Endothelial cell of umbilical vein (primary cell): Measurements from ENCODE around the gene SLCO2A1. TPM values are rescaled to one million over a fixed set of nuclear protein-coding genes. Genes with fewer than 3 reads are reported as not detected.
A peak's percentile ranks its signal among the peaks of the same experiment; 100 is the strongest.

Experiments
- BruUV-seq: library from RNA; stranded (reverse); fragments of 400-500 nt; replicated peaks from 2 replicates; lab custom pipeline; 2021; lab: Mats Ljungman, UMichigan
- CTCF ChIA-PET: fragments of 300-600, 350-600 bp; sonication (Branson Sonifier 250); formaldehyde crosslinking; loops from one replicate; lab custom pipeline; 2021; ENCODE audit warnings: antibody characterized with exemption, inconsistent platforms; lab: Charles Lee
- POLR2A ChIA-PET: fragments of 300-600, 350-600 bp; sonication (Branson Sonifier 250); formaldehyde crosslinking; loops from one replicate; lab custom pipeline; 2021; ENCODE audit warnings: antibody characterized with exemption, inconsistent platforms; lab: Charles Lee
- DNase-seq: peaks from one replicate; pipeline ENCODE4 v3.0.0-alpha.2; 2011; ENCODE audit warnings: low read depth, low spot score
- FAIRE-seq: peaks from 2 replicates; lab custom pipeline; 2011; peaks lifted over from hg19 to GRCh38; lab: Jason Lieb, UNC
- H2AFZ ChIP-seq: 2 replicates; pipeline ENCODE4 v1.6.0; 2012; ENCODE audit warnings: low read depth, low read length, control low read depth, inconsistent platforms
- H3K27ac ChIP-seq: 2 replicates; pipeline ENCODE4 v1.5.1; 2011; ENCODE audit warnings: low read depth, mild to moderate bottlenecking, control low read depth, low read length, moderate library complexity; ENCODE audit not compliant: insufficient read depth
- H3K27me3 ChIP-seq, 2 experiments: 2 replicates each; pipeline versions ENCODE4 v1.6.0 to v1.6.1; 2011; ENCODE audit warnings: low read length in 2 of 2, mixed read lengths in 1 of 2; ENCODE audit not compliant: control insufficient read depth in 2 of 2, insufficient read depth in 2 of 2
- H3K36me3 ChIP-seq, 2 experiments: 2 replicates in 1 of 2; 3 replicates in 1 of 2; pipeline ENCODE4 v1.5.1; 2011; ENCODE audit warnings: low read length in 2 of 2, mild to moderate bottlenecking in 1 of 2, moderate library complexity in 1 of 2; ENCODE audit not compliant: control insufficient read depth in 2 of 2, insufficient read depth in 2 of 2; ENCODE audit errors: extremely low read depth in 1 of 2
- H3K4me1 ChIP-seq: 3 replicates; pipeline ENCODE4 v1.5.1; 2011; ENCODE audit warnings: mild to moderate bottlenecking, low read length; ENCODE audit not compliant: control insufficient read depth, insufficient read depth; ENCODE audit errors: extremely low read depth
- H3K4me2 ChIP-seq: 2 replicates; pipeline ENCODE4 v1.6.1; 2011; ENCODE audit warnings: low read length, control low read depth, mixed read lengths; ENCODE audit not compliant: insufficient read depth
- H3K4me3 ChIP-seq, 3 experiments: fragments of 200-600 bp in 1 of 3; sonication (generic), shearing (Covaris generic) in 1 of 3; replicated peaks in 1 of 3; 2 replicates each; pipeline ENCODE4 v1.5.1; 2011 to 2016; ENCODE audit warnings: control low read depth in 3 of 3, low read length in 3 of 3, mild to moderate bottlenecking in 2 of 3, inconsistent platforms in 1 of 3, low read depth in 1 of 3, moderate library complexity in 1 of 3; ENCODE audit not compliant: insufficient read depth in 1 of 3
- H3K79me2 ChIP-seq: 2 replicates; pipeline ENCODE4 v1.6.0; 2012; ENCODE audit warnings: low read length, inconsistent platforms; ENCODE audit not compliant: control insufficient read depth, insufficient read depth
- H3K9ac ChIP-seq: replicated peaks from 2 replicates; pipeline ENCODE3; 2011; ENCODE audit warnings: low read length, control low read depth; ENCODE audit not compliant: insufficient read depth; ENCODE audit errors: extremely low read depth
- H3K9me1 ChIP-seq: replicated peaks from 3 replicates; pipeline ENCODE4 v1.6.0; 2011; ENCODE audit warnings: mild to moderate bottlenecking, low read length; ENCODE audit not compliant: control insufficient read depth, insufficient read depth; ENCODE audit errors: extremely low read depth
- H3K9me3 ChIP-seq: replicated peaks from 2 replicates; pipeline ENCODE4 v1.5.1; 2012; ENCODE audit warnings: low read length, inconsistent platforms; ENCODE audit not compliant: control insufficient read depth, insufficient read depth
- H4K20me1 ChIP-seq: replicated peaks from 2 replicates; pipeline ENCODE3; 2011; ENCODE audit warnings: mild to moderate bottlenecking, low read length; ENCODE audit not compliant: control insufficient read depth, insufficient read depth; ENCODE audit errors: extremely low read depth
- EZH2 ChIP-seq: IDR thresholded peaks from 2 replicates; pipeline ENCODE4 v1.6.1; 2012; ENCODE audit warnings: borderline replicate concordance, low read depth, mild to moderate bottlenecking, moderate library complexity, low read length, inconsistent platforms; ENCODE audit not compliant: severe bottlenecking
- FOS ChIP-seq: IDR thresholded peaks from 2 replicates; pipeline ENCODE4 v1.6.1; 2011; ENCODE audit warnings: mild to moderate bottlenecking, low read length, moderate library complexity, borderline replicate concordance; ENCODE audit not compliant: insufficient read depth
- GATA2 ChIP-seq: IDR thresholded peaks from 2 replicates; pipeline ENCODE4 v1.7.0; 2011; ENCODE audit warnings: low read depth, mild to moderate bottlenecking, moderate library complexity, mixed read lengths, low read length; ENCODE audit not compliant: insufficient read length, insufficient read depth
- JUN ChIP-seq: IDR thresholded peaks from 2 replicates; pipeline ENCODE4 v1.6.1; 2011; ENCODE audit warnings: borderline replicate concordance, low read depth; ENCODE audit not compliant: insufficient read length, insufficient read depth
- MYC ChIP-seq: IDR thresholded peaks from one replicate; pipeline ENCODE4 v1.6.1; 2011; ENCODE audit warnings: mild to moderate bottlenecking, low read depth, low read length
- POLR2A ChIP-seq: IDR thresholded peaks from 2 replicates; pipeline ENCODE4 v1.6.1; 2012; ENCODE audit warnings: low read depth, mild to moderate bottlenecking, control low read depth, low read length
- POLR2AphosphoS5 ChIP-seq: IDR thresholded peaks from 2 replicates; pipeline ENCODE4 v1.6.1; 2012; ENCODE audit warnings: low read depth, mild to moderate bottlenecking, control low read depth, low read length, moderate library complexity; ENCODE audit not compliant: insufficient read depth
- dilution Hi-C: fragments of 300-500 bp; cut with MboI; formaldehyde crosslinking; loops from one replicate; pipeline ENCODE4 v1.15.0; 2019; ENCODE audit warnings: low sequenced_read_pairs; ENCODE audit not compliant: extremely low pct_ligation_motif_present
- intact Hi-C: fragments of 100-400 bp; cut with micrococcal nuclease; formaldehyde crosslinking; loops from one replicate; pipeline ENCODE4 v1.10.0; 2022
- polyA plus RNA-seq, 4 experiments: library from polyadenylated mRNA; depleted of rRNA in 3 of 4; stranded (reverse) in 3 of 4; unstranded in 1 of 4; fragments of >200 nt; gene quantifications; 2 replicates each; pipeline versions ENCODE4 v1.2.1 to v1.2.3, GENCODE V29; 2011 to 2012; ENCODE audit warnings: missing spikeins in 1 of 4
- total RNA-seq: library from RNA; stranded (reverse); gene quantifications from 2 replicates; pipeline ENCODE4 v1.2.3, GENCODE V29; 2021
- TF ChIP-seq, protein P1 (sequence below): IDR thresholded peaks from 2 replicates; pipeline ENCODE4 v1.6.1; 2011; ENCODE audit not compliant: insufficient read depth, insufficient read length
- TF ChIP-seq, protein P2 (sequence below), 2 donors: IDR thresholded peaks; 1 replicate in 1 of 2; 2 replicates in 1 of 2; pipeline ENCODE4 v1.5.1; 2011; ENCODE audit warnings: low read length in 2 of 2, mild to moderate bottlenecking in 2 of 2, moderate library complexity in 2 of 2, control low read depth in 1 of 2, inconsistent platforms in 1 of 2, low read depth in 1 of 2; ENCODE audit not compliant: insufficient read depth in 1 of 2; ENCODE audit errors: extremely low read depth in 1 of 2

Gene SLCO2A1
- total and polyA plus RNA-seq, 2 donors (not counting 3 experiments of a cell fraction or from before 2014, with no cell fraction given): 1.4 to 11.9 TPM

DNA sequence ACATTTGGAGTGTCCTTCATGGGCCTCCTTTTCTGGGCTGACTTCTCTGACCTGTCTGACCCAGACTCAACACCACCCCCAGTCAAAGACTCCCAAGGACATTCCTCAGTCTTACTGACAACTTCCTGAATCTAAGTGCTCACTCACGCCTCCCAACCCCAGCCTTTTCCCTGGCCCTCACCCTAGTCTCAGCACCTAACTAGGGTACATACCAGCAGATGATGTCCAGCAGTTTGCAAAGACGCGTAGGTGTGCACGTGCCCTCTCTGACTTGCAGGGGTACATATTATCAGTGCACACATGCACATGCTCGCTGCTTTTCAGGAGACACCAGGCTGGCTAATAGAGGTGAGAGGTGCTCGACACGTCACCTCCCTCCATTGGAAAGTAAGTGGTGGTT, 38.7 kb upstream of the SLCO2A1 start:
- no TSS peak for BruUV-seq
- no peak for FAIRE-seq
- Histone ChIP-seq H4K20me1 (no peaks in the 10 kb centered on the region), H3K4me2 (no peak overlapping the region), H3K9me3 (no peaks in the 10 kb centered on the region), H3K4me1 (peaks cover 28% of the 10 kb centered on the region), H3K27me3 (no peaks in the 10 kb centered on the region), H3K4me3 (no peak overlapping the region), H3K79me2 (no peaks in the 10 kb centered on the region), H2AFZ (no peak overlapping the region), H3K36me3 (no peaks in the 10 kb centered on the region), H3K9ac (no peak overlapping the region), H3K9me1 (no peaks in the 10 kb centered on the region), H3K27ac (no peak overlapping the region)
- no peak for DNase-seq
- no peak for TF ChIP-seq JUN
- TF ChIP-seq MYC: no peak
- no peak for TF ChIP-seq EZH2
- POLR2A ChIA-PET: no interaction called here
- dilution Hi-C loops: no loop called here
- intact Hi-C loops: no loop called here
- CTCF ChIA-PET: interaction anchor here (1.3 kb wide), 1 partner anchor 15 kb away, joined by 3 read pairs; no protein-coding TSS in a partner anchor

- H3K4me2 ChIP-seq: no peak overlapping the region
- H3K79me2 ChIP-seq: no peaks in the 10 kb centered on the region
- H3K9me1 ChIP-seq: no peaks in the 10 kb centered on the region
- H3K27me3 ChIP-seq: no peaks in the 10 kb centered on the region
- dilution Hi-C loops (no loop called here), intact Hi-C loops (loop anchor here (1.0 kb wide), 1 partner anchor 122 kb away; no protein-coding TSS in a partner anchor)
- H4K20me1 ChIP-seq: no peaks in the 10 kb centered on the region
- H3K4me1 ChIP-seq: peaks cover 28% of the 10 kb centered on the region
- H3K9me3 ChIP-seq: no peaks in the 10 kb centered on the region
- no peak overlapping the region for H3K9ac ChIP-seq
- CTCF ChIA-PET: interaction anchor here (1.4 kb wide), 1 partner anchor 144 kb away, joined by 8 read pairs; no protein-coding TSS in a partner anchor
- no peak overlapping the region for H2AFZ ChIP-seq
- H3K4me3 ChIP-seq: no peak overlapping the region
- no peaks in the 10 kb centered on the region for H3K36me3 ChIP-seq
- FAIRE-seq: no peak
- POLR2A ChIA-PET: no interaction called here
- H3K27ac ChIP-seq: no peak overlapping the region
- BruUV-seq: no TSS peak
- no peak for TF ChIP-seq FOS
- TF ChIP-seq, protein P1, sequence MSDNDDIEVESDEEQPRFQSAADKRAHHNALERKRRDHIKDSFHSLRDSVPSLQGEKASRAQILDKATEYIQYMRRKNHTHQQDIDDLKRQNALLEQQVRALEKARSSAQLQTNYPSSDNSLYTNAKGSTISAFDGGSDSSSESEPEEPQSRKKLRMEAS: no peak
- no peak for TF ChIP-seq POLR2A
- TF ChIP-seq EZH2: no peak
- TF ChIP-seq JUN: no peak
- TF ChIP-seq, protein P2, sequence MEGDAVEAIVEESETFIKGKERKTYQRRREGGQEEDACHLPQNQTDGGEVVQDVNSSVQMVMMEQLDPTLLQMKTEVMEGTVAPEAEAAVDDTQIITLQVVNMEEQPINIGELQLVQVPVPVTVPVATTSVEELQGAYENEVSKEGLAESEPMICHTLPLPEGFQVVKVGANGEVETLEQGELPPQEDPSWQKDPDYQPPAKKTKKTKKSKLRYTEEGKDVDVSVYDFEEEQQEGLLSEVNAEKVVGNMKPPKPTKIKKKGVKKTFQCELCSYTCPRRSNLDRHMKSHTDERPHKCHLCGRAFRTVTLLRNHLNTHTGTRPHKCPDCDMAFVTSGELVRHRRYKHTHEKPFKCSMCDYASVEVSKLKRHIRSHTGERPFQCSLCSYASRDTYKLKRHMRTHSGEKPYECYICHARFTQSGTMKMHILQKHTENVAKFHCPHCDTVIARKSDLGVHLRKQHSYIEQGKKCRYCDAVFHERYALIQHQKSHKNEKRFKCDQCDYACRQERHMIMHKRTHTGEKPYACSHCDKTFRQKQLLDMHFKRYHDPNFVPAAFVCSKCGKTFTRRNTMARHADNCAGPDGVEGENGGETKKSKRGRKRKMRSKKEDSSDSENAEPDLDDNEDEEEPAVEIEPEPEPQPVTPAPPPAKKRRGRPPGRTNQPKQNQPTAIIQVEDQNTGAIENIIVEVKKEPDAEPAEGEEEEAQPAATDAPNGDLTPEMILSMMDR (IDR thresholded peaks at IDR 0.05; ENCODE audit: extremely low read depth in 1 of 2, insufficient read depth in 1 of 2, low read depth in 1 of 2, low read length in 2 of 2): no peak
- TF ChIP-seq MYC: no peak
- no peak for TF ChIP-seq GATA2
- TF ChIP-seq POLR2AphosphoS5: no peak
- DNase-seq: peak; percentile 14
Observed at GRCh38 chr3:134067531-134068161, 37.9 kb upstream of the SLCO2A1 start.
